Astrocyte of the spinal cord (primary cell): ENCODE measurements around the gene CPEB3.

Source experiments
- DNase-seq: peaks from one replicate; pipeline ENCODE4 v3.0.0; 2011; ENCODE audit warnings: low read depth, low spot score
- H3K4me3 ChIP-seq: 2 replicates; pipeline ENCODE4 v1.5.1; 2011; ENCODE audit warnings: low read depth, mild to moderate bottlenecking, low read length, moderate library complexity
- CTCF ChIP-seq: IDR thresholded peaks from 2 replicates; pipeline ENCODE4 v1.5.1; 2012; ENCODE audit warnings: low read depth, mild to moderate bottlenecking, low read length, inconsistent platforms
- in situ Hi-C: cut with HindIII; loops from 2 replicates; pipeline ENCODE4 v1.10.0; 2017; ENCODE audit warnings: low sequenced_read_pairs

Gene CPEB3

DNA sequence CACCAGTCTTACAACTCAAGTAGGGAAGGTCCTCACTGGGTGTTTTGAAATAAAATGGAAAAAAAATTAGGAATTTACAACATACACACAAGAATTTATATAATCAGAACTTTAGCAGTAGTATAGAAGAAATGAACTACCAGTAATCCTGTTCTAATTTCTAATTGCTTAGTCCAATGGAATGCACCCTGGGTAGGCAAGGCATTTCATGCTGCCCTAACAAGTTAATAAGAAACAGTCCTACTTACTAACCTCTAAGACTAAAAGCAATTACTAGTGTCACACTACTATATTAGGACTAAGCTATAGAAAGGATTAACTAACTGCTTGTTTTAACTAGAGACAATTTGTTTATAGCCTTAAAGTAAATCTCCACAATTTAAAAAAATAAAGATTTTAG is 209.2 kb downstream of the CPEB3 start:
- H3K4me3 ChIP-seq, result no peak overlapping the region
- in situ Hi-C loops, result no loop called here
- TF ChIP-seq CTCF, result no peak
- no peak for DNase-seq

DNA sequence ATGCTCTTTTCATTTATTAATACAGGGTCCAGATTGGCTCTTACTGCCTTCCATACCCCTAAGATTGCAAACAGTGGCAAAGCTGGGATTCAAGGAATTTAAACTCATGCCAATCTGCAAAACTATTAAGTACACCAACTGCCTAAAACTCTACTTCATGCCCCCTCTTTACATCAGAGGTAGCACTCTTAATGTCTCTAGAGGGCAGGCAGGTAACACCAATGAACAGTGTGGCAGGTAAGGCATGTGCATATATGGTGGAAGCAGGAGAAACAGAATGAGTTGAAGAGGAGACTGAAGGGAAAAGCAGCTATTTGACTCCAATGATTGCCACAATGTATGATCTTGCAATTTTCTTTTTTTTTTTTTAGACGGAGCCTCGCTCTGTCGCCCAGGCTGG is 210.6 kb downstream of the CPEB3 start:
- H3K4me3 ChIP-seq, result no peak overlapping the region
- no peak for DNase-seq
- in situ Hi-C loops, result no loop called here
- TF ChIP-seq CTCF, result no peak

DNA sequence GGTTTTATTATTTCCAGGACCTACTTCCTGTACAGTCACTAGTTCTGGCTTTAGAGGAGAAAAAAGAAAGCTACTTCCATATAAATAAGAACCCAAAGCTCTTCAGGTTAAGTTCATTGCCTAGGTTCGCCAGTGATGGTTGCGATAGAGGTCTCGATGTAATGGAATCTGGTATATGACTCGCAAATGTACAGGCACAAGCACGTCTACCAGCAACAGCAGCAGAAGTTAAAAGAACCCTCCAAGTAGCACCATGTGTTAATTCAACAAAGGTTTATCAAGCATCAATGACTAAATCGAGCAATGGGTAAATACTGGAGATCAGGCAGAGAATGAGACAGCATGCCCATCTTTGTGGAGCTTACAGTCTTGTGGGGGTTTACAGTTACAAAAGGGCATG is 211.9 kb downstream of the CPEB3 start:
- no peak for DNase-seq
- H3K4me3 ChIP-seq, result no peak overlapping the region
- TF ChIP-seq CTCF, result no peak
- in situ Hi-C loops, result no loop called here

DNA sequence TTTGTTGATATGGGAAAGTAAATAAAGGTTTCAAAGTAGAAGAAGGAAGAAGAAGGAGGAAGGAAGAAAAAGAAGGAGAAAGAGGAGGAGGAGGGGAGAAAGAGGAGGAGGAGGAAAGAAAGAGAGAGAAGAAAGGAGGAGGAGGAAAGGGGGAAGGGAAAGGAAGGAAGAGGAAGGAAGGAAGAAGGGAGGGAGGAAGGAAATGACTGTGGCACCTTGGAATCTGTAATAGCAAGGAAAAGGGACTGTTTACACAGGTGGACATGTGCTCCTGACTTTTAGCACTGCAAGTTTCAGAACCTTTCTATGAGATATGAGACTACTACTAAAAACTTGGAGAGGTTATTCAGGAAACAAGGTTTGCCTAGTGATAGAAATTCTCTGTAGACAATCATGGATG is 214.2 kb downstream of the CPEB3 start:
- TF ChIP-seq CTCF, result no peak
- in situ Hi-C loops, result no loop called here
- H3K4me3 ChIP-seq, result no peak overlapping the region
- DNase-seq, result no peak

DNA sequence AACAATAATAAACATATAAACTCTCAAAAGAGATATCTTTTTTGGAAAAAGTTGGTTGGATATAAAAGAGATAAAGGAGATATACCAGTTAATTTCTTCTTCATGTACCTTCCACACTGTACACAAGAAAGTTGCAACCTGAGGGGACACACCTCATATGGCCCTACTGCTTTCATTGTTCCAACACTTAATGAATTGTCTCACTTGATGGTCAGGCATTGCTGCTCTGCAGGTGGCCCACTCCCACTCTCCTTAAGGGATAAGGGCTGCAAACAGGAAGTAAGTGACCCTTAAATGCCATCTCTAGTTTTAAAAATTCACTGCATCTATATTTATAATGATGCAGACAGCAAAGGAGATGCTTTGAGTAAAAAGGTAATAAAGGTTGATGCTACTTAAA is 215.0 kb downstream of the CPEB3 start:
- DNase-seq, result no peak
- H3K4me3 ChIP-seq, result no peak overlapping the region
- in situ Hi-C loops, result no loop called here
- no peak for TF ChIP-seq CTCF

DNA sequence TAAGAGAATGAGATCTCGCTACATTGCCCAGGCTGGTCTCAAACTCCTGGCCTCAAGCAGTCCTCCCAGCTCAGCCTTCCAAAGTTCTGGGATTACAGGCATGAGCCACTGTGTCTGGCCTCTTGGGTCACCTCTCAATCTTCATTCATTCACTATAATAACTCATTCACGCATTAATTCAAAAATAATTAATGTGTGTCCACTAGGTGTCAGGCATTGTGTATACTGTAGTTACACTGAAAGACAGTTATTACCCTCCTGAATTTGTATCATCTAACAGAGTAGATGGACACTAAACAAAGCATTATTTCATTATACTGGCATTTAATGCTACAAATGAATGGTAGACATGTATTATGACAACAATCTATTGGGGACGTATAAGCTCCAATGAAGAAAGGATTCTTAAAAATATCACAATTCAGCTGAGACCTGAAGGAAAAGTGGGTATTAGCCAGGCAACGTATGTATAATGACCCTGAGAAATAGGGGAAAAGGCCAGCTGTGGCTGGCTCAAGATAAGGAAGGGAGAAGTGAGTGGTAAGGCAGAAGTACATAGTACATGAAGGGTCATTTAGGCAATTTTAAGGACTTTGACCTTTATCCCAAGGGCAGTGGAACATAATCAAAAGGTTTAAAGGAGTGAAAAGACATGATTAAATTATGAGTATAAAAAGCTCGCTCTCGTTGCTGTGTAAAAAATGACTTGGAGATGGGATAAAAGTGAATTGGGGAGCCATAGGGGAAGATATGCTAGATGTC is 216.6 kb downstream of the CPEB3 start:
- H3K4me3 ChIP-seq, result no peak overlapping the region
- no peak for TF ChIP-seq CTCF
- DNase-seq, result no peak
- in situ Hi-C loops, result no loop called here
